ENCODE data around the gene NRM. TPM values are rescaled to one million over a fixed set of nuclear protein-coding genes. Genes with fewer than 3 reads are reported as not detected.

The NRM gene
- total RNA-seq, 2 donors from 2014 or later, result 26.0 to 36.9 TPM

DNA sequence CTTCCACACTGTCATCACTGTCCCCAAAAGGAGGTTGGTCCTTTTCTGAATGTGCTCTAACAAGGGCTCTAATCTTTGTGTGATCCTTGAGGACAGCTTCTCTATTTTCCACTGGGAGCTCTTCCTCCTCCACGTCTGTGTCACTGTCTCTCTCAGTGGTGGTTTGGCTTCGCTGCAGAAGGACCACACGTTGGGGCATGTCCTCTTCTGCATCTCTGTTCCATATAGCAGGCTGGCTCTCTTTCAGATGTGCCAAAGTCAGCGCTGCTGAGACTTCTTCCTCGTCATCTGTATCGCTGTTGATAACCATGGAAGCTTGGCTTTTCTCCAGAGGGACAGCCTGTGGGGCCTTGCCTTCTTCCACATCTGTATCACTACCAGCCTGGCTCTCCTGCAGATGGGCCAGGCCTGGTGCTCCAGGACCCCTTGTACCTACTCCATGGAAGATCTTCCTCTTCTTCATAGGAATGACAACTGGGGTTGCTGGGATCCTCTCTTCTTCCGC is 21.7 kb upstream of the NRM start:
- ATAC-seq (replicated peaks), result no peak
- H3K27ac Mint-ChIP-seq, result peak overlapping the region; percentile 60
- H3K4me1 Mint-ChIP-seq, result peaks cover 31% of the 10 kb centered on the region
- no peaks in the 10 kb centered on the region for H3K9me3 Mint-ChIP-seq
- H3K4me3 Mint-ChIP-seq, result no peak overlapping the region
- H3K27me3 Mint-ChIP-seq, result no peaks in the 10 kb centered on the region
- peaks cover 97% of the 10 kb centered on the region for H3K36me3 Mint-ChIP-seq (ENCODE audit: low read depth)

DNA sequence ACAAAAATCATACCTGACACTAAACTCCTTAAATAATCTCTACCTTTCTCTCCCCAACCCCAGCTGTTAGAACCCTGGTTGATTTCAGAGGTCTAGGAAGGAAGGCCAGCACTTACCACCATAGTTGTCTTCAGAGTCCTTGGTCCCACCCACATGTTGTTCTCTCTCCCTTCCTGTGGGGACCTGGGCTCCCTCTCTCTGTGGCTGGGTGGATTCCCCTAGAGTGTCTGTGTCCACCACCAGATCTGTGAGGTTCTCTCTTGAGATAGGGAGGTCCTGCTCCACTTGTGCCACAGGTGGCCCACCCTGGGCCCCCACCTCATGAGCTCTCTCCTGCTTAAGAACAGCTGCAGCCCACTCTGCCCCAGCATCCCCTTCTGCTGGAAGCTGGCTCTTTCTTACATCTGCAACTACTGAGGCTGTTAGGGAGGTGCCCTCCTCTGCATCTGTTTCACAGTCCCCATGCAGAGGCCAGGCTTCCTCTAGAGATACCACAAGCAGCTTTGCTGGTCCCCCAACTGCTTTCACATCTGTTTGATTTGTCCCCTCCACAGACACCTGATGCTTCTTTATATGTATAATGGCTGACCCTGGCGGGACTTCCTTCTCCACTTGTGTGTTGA is 21.1 kb upstream of the NRM start:
- peaks cover 97% of the 10 kb centered on the region for H3K36me3 Mint-ChIP-seq (ENCODE audit: low read depth)
- H3K9me3 Mint-ChIP-seq, result no peaks in the 10 kb centered on the region
- no peak overlapping the region for H3K27ac Mint-ChIP-seq
- H3K4me3 Mint-ChIP-seq, result no peak overlapping the region
- ATAC-seq (replicated peaks), result peak; percentile 56
- H3K4me1 Mint-ChIP-seq, result peaks cover 26% of the 10 kb centered on the region
- no peaks in the 10 kb centered on the region for H3K27me3 Mint-ChIP-seq

GRCh38 chr6:30709101-30709868 is 18.5 kb upstream of the NRM start:
- H3K4me1 Mint-ChIP-seq, result peaks cover 13% of the 10 kb centered on the region
- ATAC-seq (replicated peaks), result no peak
- no peaks in the 10 kb centered on the region for H3K9me3 Mint-ChIP-seq
- H3K36me3 Mint-ChIP-seq (ENCODE audit: low read depth), result peaks cover 97% of the 10 kb centered on the region
- H3K27ac Mint-ChIP-seq, result no peak overlapping the region
- H3K27me3 Mint-ChIP-seq, result no peaks in the 10 kb centered on the region
- H3K4me3 Mint-ChIP-seq, result no peak overlapping the region

GRCh38 chr6:30707281-30707850 is 16.6 kb upstream of the NRM start:
- no peak for ATAC-seq (replicated peaks)
- H3K4me1 Mint-ChIP-seq, result peaks cover 13% of the 10 kb centered on the region
- H3K9me3 Mint-ChIP-seq, result no peaks in the 10 kb centered on the region
- no peaks in the 10 kb centered on the region for H3K27me3 Mint-ChIP-seq
- H3K36me3 Mint-ChIP-seq (ENCODE audit: low read depth), result peaks cover 97% of the 10 kb centered on the region
- H3K27ac Mint-ChIP-seq, result no peak overlapping the region
- H3K4me3 Mint-ChIP-seq, result no peak overlapping the region

- Mint-ChIP-seq H3K27ac (no peak overlapping the region), H3K4me3 (no peak overlapping the region), H3K4me1 (peaks cover 7% of the 10 kb centered on the region), H3K27me3 (no peaks in the 10 kb centered on the region), H3K9me3 (no peaks in the 10 kb centered on the region), H3K36me3 (ENCODE audit: low read depth) (peaks cover 92% of the 10 kb centered on the region)
- ATAC-seq (replicated peaks), result no peak
Measured at GRCh38 chr6:30705620-30706019, 14.8 kb upstream of the NRM start.

- Mint-ChIP-seq H3K9me3 (no peaks in the 10 kb centered on the region), H3K36me3 (ENCODE audit: low read depth) (peaks cover 95% of the 10 kb centered on the region), H3K4me1 (peaks cover 7% of the 10 kb centered on the region), H3K27me3 (no peaks in the 10 kb centered on the region), H3K27ac (peak overlapping the region; percentile 66), H3K4me3 (no peak overlapping the region)
- no peak for ATAC-seq (replicated peaks)
Measured at GRCh38 chr6:30703821-30704220, 13.0 kb upstream of the NRM start.

DNA sequence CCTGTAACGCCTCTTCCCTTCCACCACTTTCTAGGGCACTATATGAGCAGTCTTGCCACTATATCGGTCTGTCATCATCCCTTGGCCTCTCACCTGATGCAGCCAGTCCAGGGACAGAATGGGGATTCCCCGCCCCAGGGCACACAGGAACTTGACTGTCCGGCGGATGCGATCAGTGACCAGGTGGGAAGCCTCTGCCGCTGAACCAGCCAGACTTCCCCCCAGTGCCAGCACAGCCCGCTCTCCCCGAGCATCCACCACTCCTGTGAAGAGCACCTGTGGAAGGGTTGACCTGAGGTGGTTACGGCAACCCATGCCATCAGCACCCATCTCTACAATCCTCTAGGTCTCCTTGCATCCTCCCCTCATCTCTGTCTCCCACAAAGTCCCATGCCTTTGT is 12.2 kb upstream of the NRM start:
- no peak for ATAC-seq (replicated peaks)
- H3K27me3 Mint-ChIP-seq, result no peaks in the 10 kb centered on the region
- H3K4me3 Mint-ChIP-seq, result no peak overlapping the region
- H3K4me1 Mint-ChIP-seq, result peaks cover 7% of the 10 kb centered on the region
- no peak overlapping the region for H3K27ac Mint-ChIP-seq
- H3K9me3 Mint-ChIP-seq, result no peaks in the 10 kb centered on the region
- peaks cover 88% of the 10 kb centered on the region for H3K36me3 Mint-ChIP-seq (ENCODE audit: low read depth)

DNA sequence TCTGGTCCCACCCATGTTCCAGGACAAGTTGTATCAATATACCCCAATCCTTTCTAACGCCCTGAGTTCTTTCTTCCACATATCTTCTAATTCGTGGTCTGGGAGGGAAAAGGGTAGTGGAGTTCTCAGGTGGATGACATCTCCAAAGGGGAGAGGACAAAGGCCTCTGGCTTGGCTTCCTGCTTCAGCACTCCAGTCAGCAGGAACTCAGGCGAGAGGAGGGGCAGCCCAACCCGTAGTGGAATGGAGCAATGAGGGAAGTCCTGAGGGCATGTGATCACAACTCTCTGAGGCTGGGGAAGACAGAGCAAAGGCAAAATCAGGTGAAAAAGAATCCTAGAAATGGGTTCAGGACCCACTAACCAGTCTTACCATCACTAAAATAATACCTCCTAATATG is 9.6 kb upstream of the NRM start:
- Mint-ChIP-seq H3K4me3 (no peak overlapping the region), H3K9me3 (no peaks in the 10 kb centered on the region), H3K27me3 (no peaks in the 10 kb centered on the region), H3K4me1 (peaks cover 4% of the 10 kb centered on the region), H3K36me3 (ENCODE audit: low read depth) (peaks cover 61% of the 10 kb centered on the region), H3K27ac (no peak overlapping the region)
- no peak for ATAC-seq (replicated peaks)

DNA sequence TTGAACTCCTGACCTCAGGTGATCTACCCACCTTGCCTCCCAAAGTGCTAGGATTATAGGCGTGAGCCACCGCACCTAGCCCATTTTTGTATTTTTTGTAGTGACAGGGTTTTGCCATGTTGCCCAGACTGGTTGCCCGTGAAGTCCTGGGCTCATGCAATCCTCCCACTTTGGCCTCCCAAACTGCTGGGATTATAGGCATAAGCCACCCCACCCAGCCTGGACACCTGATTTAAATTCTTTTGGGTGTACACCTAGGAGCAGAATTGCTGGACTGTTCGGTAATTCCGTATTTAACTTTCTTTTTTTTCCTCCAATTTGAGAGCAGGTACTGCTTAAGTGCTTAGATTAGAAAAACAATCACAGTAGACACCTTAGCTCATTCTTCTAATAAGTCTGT is 5.6 kb upstream of the NRM start:
- no peak for ATAC-seq (replicated peaks)
- Mint-ChIP-seq H3K9me3 (no peaks in the 10 kb centered on the region), H3K4me3 (no peak overlapping the region), H3K36me3 (ENCODE audit: low read depth) (peaks cover 24% of the 10 kb centered on the region), H3K4me1 (no peaks in the 10 kb centered on the region), H3K27me3 (no peaks in the 10 kb centered on the region), H3K27ac (no peak overlapping the region)

- peaks cover 23% of the 10 kb centered on the region for H3K4me1 Mint-ChIP-seq
- no peaks in the 10 kb centered on the region for H3K27me3 Mint-ChIP-seq
- no peak for ATAC-seq (replicated peaks)
- H3K27ac Mint-ChIP-seq, result peak overlapping the region; percentile 97
- no peaks in the 10 kb centered on the region for H3K9me3 Mint-ChIP-seq
- peak overlapping the region; percentile 98 for H3K4me3 Mint-ChIP-seq
- H3K36me3 Mint-ChIP-seq (ENCODE audit: low read depth), result peaks cover 30% of the 10 kb centered on the region
Measured at GRCh38 chr6:30691208-30691847, 544 bp upstream of the NRM start.

- Mint-ChIP-seq H3K4me1 (peaks cover 23% of the 10 kb centered on the region), H3K27ac (peak overlapping the region; percentile 97), H3K36me3 (ENCODE audit: low read depth) (peaks cover 44% of the 10 kb centered on the region), H3K4me3 (peak overlapping the region; percentile 98), H3K9me3 (no peaks in the 10 kb centered on the region), H3K27me3 (no peaks in the 10 kb centered on the region)
- ATAC-seq (replicated peaks), result no peak
Measured at GRCh38 chr6:30689985-30690384, 799 bp downstream of the NRM start.

DNA sequence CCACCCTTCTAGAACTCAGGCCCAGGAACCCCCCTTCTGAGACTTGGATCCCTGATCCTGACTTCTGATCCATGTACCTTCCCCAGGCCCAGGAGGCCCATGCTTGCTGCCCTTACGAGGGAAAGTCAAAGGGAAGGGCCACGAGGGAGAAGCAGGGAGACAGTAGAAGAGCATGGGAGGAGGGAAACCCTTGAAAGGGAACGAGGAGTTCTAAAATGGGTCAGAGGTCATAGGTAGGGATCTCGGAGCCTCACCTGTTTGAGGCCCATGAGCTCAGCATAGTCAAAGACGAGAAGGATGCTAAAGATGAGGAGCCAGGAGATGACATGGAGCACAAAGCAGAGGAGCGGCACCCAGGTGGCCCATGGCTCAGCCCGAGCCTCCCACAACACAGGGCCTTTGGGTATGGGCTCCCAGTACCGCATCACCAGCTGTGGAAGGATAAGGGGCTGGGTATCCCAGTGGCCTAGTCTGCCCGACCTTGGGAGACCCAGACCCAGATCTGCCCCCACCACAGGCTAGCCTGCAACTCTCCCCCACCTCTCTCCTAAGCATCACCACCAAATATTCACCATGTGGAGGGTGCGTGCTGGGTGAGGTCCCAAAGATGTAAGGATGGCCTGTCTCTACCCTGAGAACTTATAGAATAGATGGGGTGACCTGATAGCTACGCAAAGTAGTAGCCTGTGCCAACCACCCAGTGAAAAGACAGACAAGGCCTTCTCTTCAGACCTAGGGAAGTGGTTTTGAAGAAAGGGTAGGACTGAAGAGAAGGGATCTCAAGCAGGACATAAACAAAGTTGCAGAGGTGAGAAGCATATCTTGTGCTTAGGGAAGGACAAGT is 1.5 kb downstream of the NRM start:
- Mint-ChIP-seq H3K4me3 (peak overlapping the region; percentile 98), H3K27ac (peak overlapping the region; percentile 97)

DNA sequence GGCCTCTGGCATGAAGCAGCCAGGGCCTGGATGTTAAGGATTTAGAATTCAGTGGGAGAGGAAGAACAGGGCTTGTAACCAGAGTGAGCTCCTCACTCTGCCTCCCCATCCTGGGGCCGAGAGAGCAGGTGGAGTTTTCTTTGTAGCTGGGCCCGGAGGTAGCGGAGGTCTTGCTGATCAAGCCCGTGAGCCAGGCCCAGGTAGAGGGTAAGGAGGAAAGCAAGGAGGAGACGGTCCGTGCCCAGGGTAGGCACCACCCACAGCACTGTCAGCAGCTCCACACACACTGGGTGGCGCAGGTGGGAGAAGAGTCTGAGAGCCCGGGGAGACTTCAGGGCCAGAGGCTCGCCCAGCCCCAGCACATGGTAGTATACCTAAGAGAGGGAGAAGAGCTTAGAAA is 2.2 kb downstream of the NRM start:
- peaks cover 23% of the 10 kb centered on the region for H3K4me1 Mint-ChIP-seq
- H3K27me3 Mint-ChIP-seq, result no peaks in the 10 kb centered on the region
- H3K9me3 Mint-ChIP-seq, result no peaks in the 10 kb centered on the region
- H3K27ac Mint-ChIP-seq, result peak overlapping the region; percentile 97
- H3K4me3 Mint-ChIP-seq, result peak overlapping the region; percentile 98
- peaks cover 58% of the 10 kb centered on the region for H3K36me3 Mint-ChIP-seq (ENCODE audit: low read depth)
- ATAC-seq (replicated peaks), result no peak

More for the DNA sequence above, 1.5 kb downstream of the NRM start:
- H3K27me3 Mint-ChIP-seq, result no peaks in the 10 kb centered on the region
- H3K36me3 Mint-ChIP-seq (ENCODE audit: low read depth), result peaks cover 51% of the 10 kb centered on the region
- no peaks in the 10 kb centered on the region for H3K9me3 Mint-ChIP-seq
- no peak for ATAC-seq (replicated peaks)
- peaks cover 23% of the 10 kb centered on the region for H3K4me1 Mint-ChIP-seq
